Cardiac muscle cell (in vitro differentiated cells and primary cell): ENCODE measurements around the gene BTG4. TPM values are rescaled to one million over a fixed set of nuclear protein-coding genes. Genes with fewer than 3 reads are reported as not detected.

Experiments used
- DNase-seq, 2 donors: peaks; one replicate each; pipeline versions ENCODE4 v3.0.0 to v3.0.0-alpha.2; 2010 to 2017; ENCODE audit warnings: low read depth in 1 of 2, low spot score in 1 of 2
- H3K27ac ChIP-seq: fragments of 200-600 bp; sonication (generic); 2 replicates; pipeline ENCODE4 v1.5.1; 2016
- H3K27me3 ChIP-seq: fragments of 200-600 bp; sonication (generic); 2 replicates; pipeline ENCODE4 v1.6.0; 2016; ENCODE audit warnings: control low read depth
- H3K36me3 ChIP-seq: fragments of 200-600 bp; sonication (generic); 2 replicates; pipeline ENCODE4 v1.5.1; 2016; ENCODE audit warnings: control low read depth
- H3K4me1 ChIP-seq: fragments of 200-600 bp; sonication (generic); 2 replicates; pipeline ENCODE4 v1.8.1; 2017; ENCODE audit warnings: low read depth, mild to moderate bottlenecking, mixed run types
- H3K4me3 ChIP-seq: fragments of 200-600 bp; sonication (generic); 2 replicates; pipeline ENCODE4 v1.5.1; 2016; ENCODE audit warnings: mild to moderate bottlenecking
- H3K9me3 ChIP-seq: fragments of 200-600 bp; sonication (generic); 2 replicates; pipeline ENCODE4 v1.5.1; 2017; ENCODE audit warnings: low read depth, mild to moderate bottlenecking, control low read depth
- polyA plus RNA-seq: library from polyadenylated mRNA; unstranded; fragments of >200 nt; fragmentation: Nextera tagmentation; extraction: Ambion mirVana; gene quantifications from 2 replicates; pipeline ENCODE4 v1.2.1, GENCODE V29; 2016
- total RNA-seq: library from RNA; depleted of rRNA; stranded (reverse); fragments of >200 nt; gene quantifications from 2 replicates; pipeline ENCODE4 v1.2.3, GENCODE V29; 2016
- TF ChIP-seq, protein P1 (sequence below): IDR thresholded peaks from 2 replicates; pipeline ENCODE4 v1.5.1; 2012; ENCODE audit warnings: low read depth, mild to moderate bottlenecking, low read length

Gene BTG4
- total and polyA plus RNA-seq, 2 experiments from 2014 or later, result not detected

DNA sequence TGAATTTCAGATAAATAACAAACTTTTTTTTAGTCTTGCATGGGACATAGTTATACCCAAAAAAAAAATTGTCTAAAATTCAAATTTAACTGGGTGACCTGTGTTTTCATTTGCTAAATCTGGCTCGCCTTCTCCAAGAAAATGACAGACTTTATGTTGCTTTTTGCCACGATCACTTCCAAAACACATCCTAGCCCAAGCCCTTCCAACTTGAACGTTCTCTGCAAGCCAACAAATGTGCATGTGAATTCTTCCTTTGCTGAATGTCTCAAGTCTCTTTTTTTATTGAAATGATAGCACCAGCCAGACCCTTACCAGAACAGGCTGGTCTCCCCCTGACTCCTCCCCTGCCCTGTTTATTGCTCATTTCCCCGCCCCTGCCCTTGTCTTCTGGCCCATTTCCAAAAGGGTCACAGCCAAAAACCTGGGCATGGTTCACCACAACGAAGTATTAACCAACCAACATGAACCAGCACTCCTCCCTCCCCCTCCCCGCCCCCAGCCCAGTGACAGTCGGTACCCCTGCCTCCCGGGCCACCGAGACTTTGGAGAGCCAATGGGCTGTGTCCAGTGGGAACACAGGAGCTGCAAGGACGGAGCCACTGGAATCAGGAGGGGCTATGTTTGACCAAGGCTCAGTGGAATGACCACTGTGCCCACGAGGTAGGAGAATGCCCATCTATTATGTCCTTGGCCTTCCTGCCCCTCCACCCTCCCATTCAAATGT is 63.2 kb downstream of the BTG4 start:
- no peaks in the 10 kb centered on the region for H3K9me3 ChIP-seq
- H3K27me3 ChIP-seq, result no peaks in the 10 kb centered on the region
- H3K36me3 ChIP-seq, result no peaks in the 10 kb centered on the region
- TF ChIP-seq, protein P1, sequence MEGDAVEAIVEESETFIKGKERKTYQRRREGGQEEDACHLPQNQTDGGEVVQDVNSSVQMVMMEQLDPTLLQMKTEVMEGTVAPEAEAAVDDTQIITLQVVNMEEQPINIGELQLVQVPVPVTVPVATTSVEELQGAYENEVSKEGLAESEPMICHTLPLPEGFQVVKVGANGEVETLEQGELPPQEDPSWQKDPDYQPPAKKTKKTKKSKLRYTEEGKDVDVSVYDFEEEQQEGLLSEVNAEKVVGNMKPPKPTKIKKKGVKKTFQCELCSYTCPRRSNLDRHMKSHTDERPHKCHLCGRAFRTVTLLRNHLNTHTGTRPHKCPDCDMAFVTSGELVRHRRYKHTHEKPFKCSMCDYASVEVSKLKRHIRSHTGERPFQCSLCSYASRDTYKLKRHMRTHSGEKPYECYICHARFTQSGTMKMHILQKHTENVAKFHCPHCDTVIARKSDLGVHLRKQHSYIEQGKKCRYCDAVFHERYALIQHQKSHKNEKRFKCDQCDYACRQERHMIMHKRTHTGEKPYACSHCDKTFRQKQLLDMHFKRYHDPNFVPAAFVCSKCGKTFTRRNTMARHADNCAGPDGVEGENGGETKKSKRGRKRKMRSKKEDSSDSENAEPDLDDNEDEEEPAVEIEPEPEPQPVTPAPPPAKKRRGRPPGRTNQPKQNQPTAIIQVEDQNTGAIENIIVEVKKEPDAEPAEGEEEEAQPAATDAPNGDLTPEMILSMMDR, result no peak
- peaks cover 2% of the 10 kb centered on the region for H3K4me1 ChIP-seq
- H3K27ac ChIP-seq, result no peak overlapping the region
- H3K4me3 ChIP-seq, result no peak overlapping the region
- no peak for DNase-seq

DNA sequence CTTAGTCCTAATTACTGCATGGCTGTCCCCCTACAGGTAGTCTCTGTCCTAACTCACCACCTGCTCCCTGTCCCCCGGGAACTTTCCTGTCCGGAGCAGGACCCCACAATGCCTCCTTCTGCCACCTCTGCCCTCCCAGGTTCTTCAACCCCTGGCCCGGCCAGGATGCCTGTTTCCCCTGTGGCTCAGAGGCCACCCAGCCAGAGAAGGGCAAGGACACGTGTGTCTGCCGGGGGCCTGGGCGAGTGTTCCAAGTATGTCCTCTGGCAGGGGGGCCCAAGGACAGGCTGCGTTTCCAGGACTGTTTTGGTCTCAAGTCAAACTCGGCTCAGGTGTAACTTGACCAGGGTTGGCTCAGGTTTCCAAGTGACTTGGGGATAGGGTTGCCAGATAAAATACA is 63.8 kb downstream of the BTG4 start:
- Histone ChIP-seq H3K4me3 (no peak overlapping the region), H3K9me3 (no peaks in the 10 kb centered on the region), H3K27me3 (no peaks in the 10 kb centered on the region), H3K27ac (no peak overlapping the region), H3K4me1 (peaks cover 2% of the 10 kb centered on the region), H3K36me3 (no peaks in the 10 kb centered on the region)
- TF ChIP-seq, protein P1, result no peak
- peak in 1 of 2 donors; percentile 12 for DNase-seq

DNA sequence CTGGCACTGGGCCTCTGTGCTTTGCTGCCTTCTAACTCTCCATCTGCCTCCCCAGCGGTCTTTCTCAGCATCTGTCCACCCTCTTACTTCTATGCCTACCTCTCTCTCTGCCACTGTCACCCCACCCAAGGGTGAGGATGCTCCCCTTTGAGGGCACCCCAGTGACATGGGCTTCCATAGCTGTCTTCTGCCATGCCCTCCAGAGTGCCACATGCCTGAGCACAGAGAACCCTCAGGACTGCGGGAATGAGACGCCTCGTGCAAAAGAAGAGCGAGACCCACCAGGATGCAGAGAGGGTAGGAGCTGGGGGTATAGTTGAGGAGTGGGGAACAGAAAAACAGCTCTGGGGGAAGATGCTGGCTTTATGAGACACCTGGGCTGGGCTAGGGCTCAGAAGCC is 64.3 kb downstream of the BTG4 start:
- no peak for DNase-seq
- Histone ChIP-seq H3K27ac (no peak overlapping the region), H3K4me3 (no peak overlapping the region), H3K4me1 (peaks cover 2% of the 10 kb centered on the region), H3K27me3 (no peaks in the 10 kb centered on the region), H3K36me3 (no peaks in the 10 kb centered on the region), H3K9me3 (no peaks in the 10 kb centered on the region)
- TF ChIP-seq, protein P1, result no peak

DNA sequence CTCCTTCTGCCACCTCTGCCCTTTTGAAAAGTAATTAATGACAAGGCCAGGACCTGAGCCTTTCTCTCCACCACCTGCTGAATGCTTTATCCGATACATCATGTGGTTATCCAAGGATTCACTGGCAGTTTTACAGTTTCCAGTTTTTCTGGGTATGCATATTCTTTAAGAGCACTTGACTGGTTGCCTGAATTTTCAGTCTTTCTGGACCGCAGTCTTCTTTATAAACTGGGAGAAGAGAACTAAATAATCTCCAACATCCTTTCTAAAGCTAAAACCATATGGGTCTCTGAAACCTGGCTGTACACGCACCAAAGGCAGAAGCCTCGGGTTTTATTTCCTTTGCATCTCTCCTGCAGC is 65.1 kb downstream of the BTG4 start:
- H3K27me3 ChIP-seq, result no peaks in the 10 kb centered on the region
- no peak overlapping the region for H3K4me3 ChIP-seq
- peaks cover 2% of the 10 kb centered on the region for H3K4me1 ChIP-seq
- no peaks in the 10 kb centered on the region for H3K36me3 ChIP-seq
- no peak for DNase-seq
- TF ChIP-seq, protein P1, result no peak
- no peaks in the 10 kb centered on the region for H3K9me3 ChIP-seq
- H3K27ac ChIP-seq, result no peak overlapping the region

DNA sequence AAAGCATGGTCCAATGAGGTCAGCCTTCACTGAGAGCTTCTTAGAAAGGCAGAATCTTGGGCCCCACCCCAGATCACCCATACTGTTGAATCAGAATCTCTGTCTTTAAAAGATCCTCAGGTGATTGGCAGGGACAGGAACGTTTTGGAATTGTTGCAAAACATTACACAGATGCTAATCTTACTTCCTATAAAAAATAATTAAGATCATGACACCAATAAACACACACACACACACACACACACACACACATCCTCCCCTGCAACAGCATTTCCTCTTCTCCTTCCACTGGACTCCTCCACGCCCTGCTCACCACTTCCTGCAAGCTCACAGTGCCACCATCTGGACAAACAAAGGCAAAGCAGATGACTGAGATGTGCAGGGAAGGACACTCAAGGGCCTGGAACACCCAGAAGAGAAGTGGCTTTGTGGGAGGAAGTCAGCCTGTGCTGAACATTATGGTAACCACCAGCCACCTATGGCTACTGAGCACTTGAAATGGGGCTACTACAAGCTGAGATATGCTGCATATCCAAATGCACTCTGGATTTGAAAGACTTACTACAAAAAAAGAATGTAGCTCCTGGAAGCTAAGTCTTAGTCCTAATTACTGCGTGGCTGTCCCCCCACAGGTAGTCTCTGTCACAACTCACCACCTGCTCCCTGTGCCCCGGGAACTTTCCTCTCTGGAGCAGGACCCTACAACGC is 65.6 kb downstream of the BTG4 start:
- H3K27me3 ChIP-seq, result no peaks in the 10 kb centered on the region
- H3K9me3 ChIP-seq, result no peaks in the 10 kb centered on the region
- DNase-seq, result peak; percentile 82 to 95
- no peak overlapping the region for H3K4me3 ChIP-seq
- TF ChIP-seq, protein P1, result peak; percentile 90
- peaks cover 2% of the 10 kb centered on the region for H3K4me1 ChIP-seq
- H3K27ac ChIP-seq, result no peak overlapping the region
- no peaks in the 10 kb centered on the region for H3K36me3 ChIP-seq
